Panc1 (cell line): ENCODE data around the gene CD6. TPM values are rescaled to one million over a fixed set of nuclear protein-coding genes. Genes with fewer than 3 reads are reported as not detected.

Experiments used
- ATAC-seq: fragments of 200-7000 bp; cut with Tn5 transposase; 2 replicates; pipeline ENCODE4 v1.9.1; 2020; ENCODE audit warnings: mild to moderate bottlenecking, moderate library complexity
- BruUV-seq: library from RNA; stranded (reverse); fragments of 400-500 nt; replicated peaks from 2 replicates; lab custom pipeline; 2021; lab: Mats Ljungman, UMichigan
- CTCF ChIA-PET: fragments of 300-600 bp; sonication (Branson Sonifier 250); formaldehyde crosslinking; loops from one replicate; lab custom pipeline; 2022; ENCODE audit warnings: antibody characterized with exemption; lab: Charles Lee
- POLR2A ChIA-PET: fragments of 300-600 bp; sonication (Branson Sonifier 250); formaldehyde crosslinking; loops from one replicate; lab custom pipeline; 2022; ENCODE audit warnings: antibody characterized with exemption; lab: Charles Lee
- DNase-seq: peaks from one replicate; pipeline ENCODE4 v3.0.0-alpha.2; 2010; ENCODE audit warnings: low read depth, low spot score
- H3K27ac ChIP-seq: 2 replicates; pipeline ENCODE4 v1.5.1; 2011; ENCODE audit warnings: mild to moderate bottlenecking, low read length, inconsistent platforms
- H3K27me3 ChIP-seq: fragments of 200-500 bp; sonication (Bioruptor generic); 2 replicates; pipeline ENCODE4 v1.6.0; 2014; ENCODE audit warnings: low read length, inconsistent platforms; ENCODE audit not compliant: control insufficient read depth, insufficient read depth
- H3K36me3 ChIP-seq: fragments of 200-500 bp; sonication (Bioruptor generic); 2 replicates; pipeline ENCODE4 v1.5.1; 2014; ENCODE audit warnings: inconsistent platforms, mild to moderate bottlenecking, low read length, moderate library complexity; ENCODE audit not compliant: control insufficient read depth, insufficient read depth
- H3K4me1 ChIP-seq: 2 replicates; pipeline ENCODE4 v1.5.1; 2011; ENCODE audit warnings: inconsistent platforms, mild to moderate bottlenecking, low read length, moderate library complexity; ENCODE audit not compliant: control insufficient read depth, insufficient read depth
- H3K4me3 ChIP-seq, 2 experiments: 2 replicates each; pipeline ENCODE4 v1.5.1; 2011 to 2012; ENCODE audit warnings: low read depth in 2 of 2, low read length in 2 of 2, mild to moderate bottlenecking in 2 of 2, inconsistent platforms in 1 of 2, moderate library complexity in 1 of 2
- H3K9me3 ChIP-seq: fragments of 200-500 bp; sonication (Bioruptor generic); 2 replicates; pipeline ENCODE4 v1.5.1; 2014; ENCODE audit warnings: low read depth, mild to moderate bottlenecking, inconsistent platforms, low read length, moderate library complexity; ENCODE audit not compliant: control insufficient read depth, insufficient read depth
- CTCF ChIP-seq: fragments of 450-650 bp; IDR thresholded peaks from 2 replicates; pipeline ENCODE4 v1.5.1; 2017; ENCODE audit warnings: mild to moderate bottlenecking
- POLR2AphosphoS5 ChIP-seq: IDR thresholded peaks from 2 replicates; pipeline ENCODE4 v1.6.1; 2012; ENCODE audit warnings: mild to moderate bottlenecking, low read depth, low read length, moderate library complexity
- REST ChIP-seq, 2 experiments: IDR thresholded peaks; 2 replicates each; pipeline ENCODE4 v1.6.1; 2011 to 2012; ENCODE audit warnings: low read depth in 2 of 2, control low read depth in 1 of 2, low read length in 1 of 2, mild to moderate bottlenecking in 1 of 2, moderate library complexity in 1 of 2; ENCODE audit not compliant: insufficient read depth in 1 of 2
- SIN3A ChIP-seq: IDR thresholded peaks from 2 replicates; pipeline ENCODE4 v1.6.1; 2012; ENCODE audit warnings: low read depth, mild to moderate bottlenecking, low read length, moderate library complexity, borderline replicate concordance; ENCODE audit not compliant: insufficient read depth
- TCF7L2 ChIP-seq: IDR thresholded peaks from 2 replicates; pipeline ENCODE4 v1.6.1; 2011; ENCODE audit warnings: mild to moderate bottlenecking, low read depth, low read length, inconsistent platforms
- in situ Hi-C: cut with HindIII; loops from 2 replicates; pipeline ENCODE4 v1.10.0; 2016; ENCODE audit warnings: low sequenced_read_pairs, low pct_unique_long_range_greater_than_20kb
- intact Hi-C: fragments of 100-400 bp; cut with micrococcal nuclease; formaldehyde crosslinking; loops from one replicate; pipeline ENCODE4 v1.10.0; 2022; ENCODE audit not compliant: unreplicated experiment
- total RNA-seq: library from RNA; stranded (reverse); gene quantifications from one replicate; pipeline ENCODE4 v1.2.1, GENCODE V29; 2021; ENCODE audit not compliant: unreplicated experiment

Gene CD6
- total RNA-seq, 1 experiment from 2014 or later = 1.1 TPM

- H3K27ac ChIP-seq = no peak overlapping the region
- H3K4me1 ChIP-seq = no peaks in the 10 kb centered on the region
- H3K4me3 ChIP-seq = no peak overlapping the region
- no peaks in the 10 kb centered on the region; the same call in 1 of the 2 replicates for H3K36me3 ChIP-seq
- ChIA-PET CTCF (interaction anchor here (0.5 kb wide), 1 partner anchor 11 kb away, joined by 3 read pairs; no protein-coding TSS in a partner anchor), POLR2A (no interaction called here)
- no peaks in the 10 kb centered on the region for H3K27me3 ChIP-seq
- BruUV-seq = no TSS peak
- H3K9me3 ChIP-seq = no peaks in the 10 kb centered on the region
- no peak for TF ChIP-seq SIN3A
- TF ChIP-seq REST (IDR thresholded peaks at IDR 0.05; ENCODE audit: insufficient read depth in 1 of 2, low read depth in 2 of 2, low read length in 1 of 2) = no peak
- no peak for TF ChIP-seq TCF7L2
- no peak for TF ChIP-seq POLR2AphosphoS5
- no peak for TF ChIP-seq CTCF
- DNase-seq (no peak), ATAC-seq (no peak)
- intact Hi-C loops = no loop called here
- in situ Hi-C loops = no loop called here
Measured at GRCh38 chr11:60931917-60932316, 39.6 kb upstream of the CD6 start.

GRCh38 chr11:60932605-60933356 is 38.7 kb upstream of the CD6 start:
- POLR2A ChIA-PET = no interaction called here
- TF ChIP-seq SIN3A (no peak), TCF7L2 (no peak), POLR2AphosphoS5 (no peak), CTCF (no peak), REST (IDR thresholded peaks at IDR 0.05; ENCODE audit: insufficient read depth in 1 of 2, low read depth in 2 of 2, low read length in 1 of 2) (no peak)
- Histone ChIP-seq H3K4me1 (no peaks in the 10 kb centered on the region), H3K27ac (no peak overlapping the region), H3K36me3 (no peaks in the 10 kb centered on the region; the same call in 1 of the 2 replicates), H3K27me3 (no peaks in the 10 kb centered on the region), H3K4me3 (no peak overlapping the region), H3K9me3 (no peaks in the 10 kb centered on the region)
- BruUV-seq = no TSS peak
- in situ Hi-C loops = no loop called here
- no peak for DNase-seq
- intact Hi-C loops = no loop called here
- no peak for ATAC-seq
- CTCF ChIA-PET = no interaction called here
